ENCODE data around the gene SDR42E2. TPM values are rescaled to one million over a fixed set of nuclear protein-coding genes. Genes with fewer than 3 reads are reported as not detected.
"Not testable (repeated sequence)": the region's sequence is repeated elsewhere in the genome, so short reads cannot be mapped to it uniquely, and the experiment has no call there.

The SDR42E2 gene
- total RNA-seq, 1 donor from 2014 or later, result not detected

DNA sequence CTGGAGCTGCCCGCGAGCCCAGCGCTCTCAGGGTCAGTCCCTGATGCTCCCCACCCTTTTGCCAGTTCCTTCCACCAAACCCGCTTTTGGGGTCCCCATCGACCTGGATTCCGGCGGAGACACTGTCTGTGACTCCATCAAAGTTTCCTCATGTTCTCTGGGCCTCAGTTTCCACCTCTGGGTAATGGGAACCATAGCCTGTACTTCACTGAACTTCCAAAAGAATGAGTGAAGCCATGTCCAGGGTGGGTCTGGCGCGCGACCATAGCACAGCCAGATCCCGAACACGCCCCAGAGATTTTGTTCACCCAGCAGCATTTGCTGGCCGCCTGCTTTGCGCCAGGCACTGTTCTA lies 327 bp downstream of the SDR42E2 start:
- no peak for DNase-seq

DNA sequence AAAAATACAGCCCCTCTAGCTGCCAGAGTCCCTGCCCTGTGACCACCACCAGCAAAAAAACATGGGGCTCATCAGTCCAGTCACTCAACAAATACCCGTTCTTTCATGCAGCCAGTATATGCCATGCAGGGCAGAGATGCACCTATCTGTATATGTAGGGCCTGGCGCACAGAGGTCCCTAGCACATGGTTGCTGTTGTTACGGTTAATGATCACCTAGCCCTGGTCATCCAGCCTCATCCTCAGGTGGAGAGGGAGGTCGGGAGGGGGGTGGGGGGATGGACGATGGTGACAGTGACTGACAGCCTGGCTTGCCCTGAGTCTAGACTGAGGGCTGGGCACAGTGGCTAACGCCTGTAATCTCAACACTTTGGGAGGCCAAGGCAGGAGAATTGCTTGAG lies 1.5 kb downstream of the SDR42E2 start:
- no peak for DNase-seq

DNA sequence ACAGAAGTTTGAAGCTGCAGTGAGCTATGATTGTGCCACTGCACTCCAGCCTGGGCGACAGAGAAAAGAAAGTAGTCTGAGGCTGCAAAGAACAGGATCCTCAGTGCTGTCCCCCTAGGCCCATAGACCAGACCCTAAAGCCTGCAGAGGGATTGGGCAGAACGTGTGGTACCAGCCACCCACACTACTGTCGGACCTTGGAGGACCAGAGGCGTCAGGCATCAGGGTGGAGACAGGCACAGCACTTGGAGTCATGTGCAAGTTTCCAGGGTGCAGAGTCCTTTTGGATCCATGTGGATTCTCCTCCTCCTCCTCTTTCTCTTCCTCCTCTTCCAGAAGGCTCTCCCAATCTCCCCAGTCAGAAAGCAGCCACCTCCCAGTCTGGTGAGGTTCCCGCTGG lies 2.2 kb downstream of the SDR42E2 start:
- DNase-seq, result no peak

DNA sequence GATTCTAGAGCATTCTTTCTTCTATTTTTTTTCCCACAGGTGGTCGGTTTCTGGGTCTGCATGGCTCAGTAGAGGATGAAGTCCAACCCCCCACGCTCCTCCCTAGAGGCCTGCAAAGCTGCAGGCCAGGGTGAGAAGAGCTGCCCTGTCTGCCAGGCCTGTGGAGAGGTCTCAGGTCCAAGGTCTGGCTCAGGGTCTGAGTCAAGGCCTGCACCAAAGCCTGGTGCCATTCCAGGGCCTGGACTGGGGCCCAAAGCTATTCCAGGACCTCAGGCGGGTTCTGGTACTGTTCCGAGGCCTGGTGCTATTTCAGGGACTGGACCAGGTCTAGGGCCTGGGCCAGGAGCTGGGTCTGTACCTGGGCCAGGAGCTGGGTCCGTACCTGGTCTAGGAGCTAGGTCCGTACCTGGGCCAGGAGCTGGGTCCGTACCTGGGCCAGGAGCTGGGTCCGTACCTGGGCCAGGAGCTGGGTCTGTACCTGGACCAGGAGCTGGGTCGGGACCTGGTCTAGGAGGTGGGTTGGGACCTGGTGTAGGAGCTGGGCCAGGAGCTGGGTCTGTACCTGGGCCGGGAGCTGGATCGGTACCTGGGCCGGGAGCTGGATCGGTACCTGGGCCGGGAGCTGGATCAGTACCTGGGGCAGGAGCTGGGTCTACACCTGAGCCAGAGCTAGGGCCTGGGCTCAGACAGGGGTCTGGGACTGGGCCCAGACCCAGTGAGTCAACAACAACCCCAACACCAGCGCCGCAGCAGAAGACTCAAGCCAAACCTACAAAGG lies 3.4 kb downstream of the SDR42E2 start:
- DNase-seq, result no peak

DNA sequence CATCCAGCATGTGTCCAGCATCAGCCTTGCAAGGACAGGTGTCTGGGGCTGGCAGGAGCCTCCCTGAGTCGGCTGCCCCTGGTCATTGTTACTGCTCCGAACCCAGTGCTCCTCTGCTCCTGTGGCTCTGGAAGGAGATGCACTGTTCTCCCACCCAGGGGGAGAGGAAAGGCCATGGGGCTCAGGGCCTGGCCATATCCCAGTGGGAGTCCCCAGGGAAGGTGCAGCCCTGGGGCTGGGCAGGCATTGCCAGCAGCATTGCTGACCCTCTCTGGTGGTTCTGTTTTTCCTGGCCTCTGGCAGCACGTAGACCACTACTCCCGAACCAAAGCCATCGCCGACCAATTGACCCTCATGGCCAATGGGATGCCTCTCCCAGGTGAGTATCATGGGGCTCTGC lies 9.6 kb downstream of the SDR42E2 start:
- no peak for DNase-seq

DNA sequence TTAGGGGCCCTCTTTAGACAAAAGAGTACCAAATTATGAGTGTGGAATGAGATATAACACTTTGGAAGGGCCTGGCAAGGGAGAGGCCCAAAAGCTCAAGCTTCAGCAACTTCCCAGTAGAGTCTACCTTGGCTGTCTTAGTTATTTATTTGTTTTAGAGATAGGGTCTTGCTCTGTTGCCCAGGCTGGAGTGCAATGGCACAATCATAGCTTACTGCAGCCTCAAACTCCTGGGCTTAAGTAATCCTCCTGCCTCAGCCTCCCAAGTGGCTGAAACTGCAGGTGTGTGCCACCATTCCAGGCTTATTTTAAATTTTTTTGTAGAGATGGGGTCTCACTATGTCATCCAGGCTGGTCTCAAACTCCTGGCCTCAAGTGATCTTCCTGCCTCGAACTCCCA lies 10.3 kb downstream of the SDR42E2 start:
- not testable (repeated sequence) for DNase-seq

DNA sequence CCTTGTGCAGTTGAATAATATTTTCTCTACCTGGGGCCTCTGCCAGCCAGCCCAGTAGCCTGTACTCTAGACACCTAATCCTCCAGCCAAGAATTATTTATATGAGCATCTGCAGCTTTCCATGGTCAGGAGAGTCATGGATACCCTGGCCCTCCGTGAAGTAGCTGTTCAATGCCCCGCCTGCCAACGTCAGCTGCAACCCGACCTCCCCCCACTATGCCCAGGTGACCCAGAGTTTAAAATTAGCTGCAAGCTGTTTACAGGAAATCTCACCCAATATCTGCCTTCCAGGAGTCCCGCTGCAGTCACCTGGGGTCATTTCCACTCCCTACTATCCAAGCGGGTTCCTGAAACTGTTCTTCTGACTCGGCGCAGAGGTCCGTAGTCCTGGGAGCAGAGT lies 12.3 kb downstream of the SDR42E2 start:
- no peak for DNase-seq

DNA sequence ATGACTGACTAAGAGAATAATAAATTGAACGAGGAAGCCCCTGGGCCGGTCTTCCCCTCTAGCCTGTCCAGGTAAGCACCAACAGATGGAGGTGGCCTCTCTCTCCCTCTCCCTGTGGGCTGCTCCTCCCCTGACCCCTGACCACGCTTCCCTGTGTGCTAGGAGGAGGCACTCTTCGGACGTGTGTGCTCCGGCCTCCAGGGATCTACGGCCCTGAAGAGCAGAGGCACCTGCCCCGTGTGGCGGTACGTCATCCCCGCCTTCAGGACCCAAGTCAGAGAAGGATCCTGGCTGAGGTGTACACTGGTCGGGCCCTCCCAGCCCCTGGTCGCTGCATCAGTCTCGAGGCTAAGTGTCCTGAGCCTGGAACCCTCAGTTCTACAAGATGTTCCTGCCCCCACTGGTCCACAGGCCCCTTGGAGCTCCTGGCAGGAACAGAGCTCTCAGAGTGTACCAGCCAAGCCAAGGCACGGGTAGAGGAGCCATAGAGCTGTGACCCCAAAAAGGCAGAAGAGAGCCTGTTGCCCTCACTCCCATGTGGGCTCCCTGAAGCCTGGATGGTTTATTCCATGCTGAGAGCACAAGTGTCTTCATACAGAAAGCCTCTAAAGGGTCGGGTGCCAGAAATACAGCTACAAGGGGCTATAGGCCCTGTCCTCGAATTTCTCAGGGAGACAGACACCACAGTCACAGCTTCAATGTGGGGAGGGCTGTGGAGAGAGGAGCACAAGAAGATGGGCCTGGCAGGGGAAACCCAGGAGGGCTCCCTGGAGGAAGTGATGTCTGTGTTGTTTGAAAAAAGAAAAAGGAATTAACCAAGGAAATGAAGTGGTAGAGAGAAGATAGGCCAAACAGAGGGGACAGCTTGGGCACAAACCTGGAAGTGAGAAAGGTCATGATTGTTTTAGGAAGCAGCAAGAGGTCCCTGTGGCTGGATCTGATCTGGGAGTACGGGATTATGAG lies 15.9 kb downstream of the SDR42E2 start:
- DNase-seq, result no peak

DNA sequence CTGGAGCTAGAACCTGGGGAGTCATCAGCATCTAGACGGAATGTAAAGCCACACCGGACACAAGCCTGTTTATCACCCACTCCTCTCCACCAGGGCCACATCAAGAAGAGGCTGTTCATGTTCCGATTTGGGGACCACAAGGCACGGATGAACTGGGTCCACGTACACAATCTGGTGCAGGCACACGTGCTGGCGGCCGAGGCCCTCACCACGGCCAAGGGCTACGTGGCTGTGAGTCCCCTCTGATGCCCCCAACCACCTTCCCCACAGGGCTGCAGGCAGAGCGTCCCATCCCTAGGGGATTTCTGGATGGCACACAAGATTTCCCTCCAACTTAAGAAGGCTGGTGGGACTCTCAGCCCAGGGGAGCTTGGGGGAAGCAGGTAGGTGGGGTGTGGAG lies 19.1 kb downstream of the SDR42E2 start:
- DNase-seq, result no peak

DNA sequence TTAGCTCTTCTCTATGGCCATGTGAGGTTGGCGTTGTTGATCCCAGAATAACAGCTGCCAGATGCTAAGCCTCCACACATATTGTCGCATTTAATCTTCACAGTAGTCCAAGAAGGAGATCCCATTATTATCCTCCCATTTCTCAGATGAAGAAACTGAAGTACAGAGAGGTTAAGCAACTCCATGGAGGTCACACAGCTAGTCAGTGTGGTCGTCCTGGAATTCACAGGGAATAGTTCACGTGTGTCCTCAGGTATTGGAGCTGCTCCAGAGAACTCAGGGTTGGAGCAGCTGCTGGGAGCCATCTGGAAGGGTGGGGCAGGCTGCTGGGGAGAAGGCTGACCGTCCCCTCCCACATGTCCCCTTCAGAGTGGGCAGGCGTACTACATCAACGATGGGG lies 19.5 kb downstream of the SDR42E2 start:
- DNase-seq, result no peak

DNA sequence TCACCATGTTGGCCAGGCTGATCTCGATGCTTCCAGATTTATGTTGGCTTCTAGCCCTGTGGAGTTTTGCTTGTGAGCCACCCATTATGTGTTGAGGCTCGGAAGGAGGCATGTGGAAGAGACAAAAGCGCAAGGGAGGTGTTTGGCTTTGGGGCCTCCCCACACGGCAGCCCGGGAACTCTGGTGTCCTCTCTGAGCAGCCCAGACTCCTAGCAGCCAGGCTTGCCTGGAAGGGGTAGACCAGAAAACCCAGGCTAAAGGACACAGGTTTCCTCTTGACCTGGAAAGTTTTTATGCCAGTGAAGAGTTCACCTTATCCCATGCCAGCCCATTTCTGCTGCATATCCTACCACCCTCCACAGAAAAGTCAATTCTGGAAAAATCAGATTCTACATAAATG lies 21.0 kb downstream of the SDR42E2 start:
- DNase-seq, result no peak

DNA sequence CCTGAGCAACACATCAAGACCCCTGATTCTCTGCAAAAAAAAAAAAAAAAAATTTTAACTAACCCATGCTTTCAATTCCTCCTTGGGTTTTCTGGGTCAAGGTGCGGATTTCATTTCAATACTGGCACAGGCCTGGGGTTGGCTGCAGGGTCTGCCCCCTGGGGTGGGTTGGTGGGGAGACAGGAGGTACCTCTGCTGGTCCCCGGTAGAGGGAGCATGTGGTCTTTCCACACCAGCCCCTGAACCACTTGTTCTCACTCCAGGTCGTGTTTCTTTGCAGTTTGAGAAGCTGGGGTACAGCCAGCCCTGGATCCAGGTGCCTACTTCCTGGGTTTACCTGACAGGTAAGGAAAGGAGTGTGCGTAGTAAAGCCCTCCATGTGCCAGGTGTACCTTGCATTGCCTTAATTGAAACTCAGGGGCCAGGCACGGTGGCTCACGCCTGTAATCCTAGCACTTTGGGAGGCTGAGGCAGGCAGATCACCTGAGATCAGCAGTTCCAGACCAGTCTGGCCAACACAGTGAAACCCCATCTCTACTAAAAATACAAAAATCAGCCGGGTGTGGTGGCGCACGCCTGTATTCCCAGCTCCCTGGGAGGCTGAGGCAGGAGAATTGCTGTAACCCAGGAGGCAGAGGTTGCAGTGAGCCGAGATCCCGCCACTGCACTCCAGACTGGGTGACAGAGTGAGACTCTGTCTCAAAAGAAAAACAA lies 21.8 kb downstream of the SDR42E2 start:
- no peak for DNase-seq

DNA sequence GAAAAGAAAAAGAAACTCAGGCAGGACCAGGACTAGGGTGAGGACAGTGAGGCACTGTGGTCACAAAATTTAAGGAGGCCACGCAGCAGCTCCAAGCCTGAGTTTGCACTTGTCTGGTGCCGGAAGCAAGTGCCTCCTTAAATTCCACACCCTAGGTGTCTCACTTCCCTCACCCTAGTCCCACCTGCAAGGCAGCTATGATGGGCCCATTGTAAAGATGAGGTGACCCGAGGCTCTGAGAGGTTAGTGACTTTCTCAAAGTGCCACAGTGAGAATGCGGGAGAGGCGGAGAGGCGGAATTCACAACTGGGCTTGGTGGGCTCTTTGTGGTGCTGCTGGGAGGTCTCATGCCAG lies 22.3 kb downstream of the SDR42E2 start:
- no peak for DNase-seq

DNA sequence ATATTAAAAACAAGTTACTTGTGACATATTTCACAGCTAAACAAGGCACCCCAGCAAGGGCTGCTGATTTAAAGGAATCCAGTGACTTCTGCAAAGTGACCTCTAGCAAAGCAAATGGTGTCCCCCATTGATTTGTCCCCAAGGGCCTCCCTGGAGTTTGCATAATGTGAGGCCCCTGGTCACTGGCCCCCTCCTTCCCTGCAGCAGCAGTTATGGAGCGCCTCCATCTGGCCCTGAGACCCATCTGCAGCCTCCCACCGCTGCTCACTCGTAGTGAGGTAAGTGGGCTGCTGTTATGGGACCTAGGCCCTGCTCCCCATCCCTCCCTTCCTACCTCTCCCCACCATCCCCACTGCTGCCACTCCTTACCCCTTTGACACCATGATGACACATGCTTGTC lies 24.2 kb downstream of the SDR42E2 start:
- DNase-seq, result no peak

DNA sequence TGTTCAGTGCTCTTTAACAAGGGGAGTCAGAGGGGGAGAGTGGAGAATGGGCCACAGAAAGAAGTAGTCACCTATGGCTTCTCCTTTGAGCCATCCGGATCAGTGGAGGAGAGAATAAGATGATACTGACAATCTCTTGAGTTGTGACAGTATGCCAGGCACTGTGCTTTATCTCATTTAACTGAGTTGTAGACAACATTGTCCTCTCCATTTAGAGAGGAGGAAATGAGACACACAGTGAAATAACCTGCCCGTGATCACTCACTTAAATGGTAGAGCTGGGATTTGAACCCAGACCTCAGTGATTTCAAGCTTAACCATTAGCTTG lies 25.9 kb downstream of the SDR42E2 start:
- no peak for DNase-seq

DNA sequence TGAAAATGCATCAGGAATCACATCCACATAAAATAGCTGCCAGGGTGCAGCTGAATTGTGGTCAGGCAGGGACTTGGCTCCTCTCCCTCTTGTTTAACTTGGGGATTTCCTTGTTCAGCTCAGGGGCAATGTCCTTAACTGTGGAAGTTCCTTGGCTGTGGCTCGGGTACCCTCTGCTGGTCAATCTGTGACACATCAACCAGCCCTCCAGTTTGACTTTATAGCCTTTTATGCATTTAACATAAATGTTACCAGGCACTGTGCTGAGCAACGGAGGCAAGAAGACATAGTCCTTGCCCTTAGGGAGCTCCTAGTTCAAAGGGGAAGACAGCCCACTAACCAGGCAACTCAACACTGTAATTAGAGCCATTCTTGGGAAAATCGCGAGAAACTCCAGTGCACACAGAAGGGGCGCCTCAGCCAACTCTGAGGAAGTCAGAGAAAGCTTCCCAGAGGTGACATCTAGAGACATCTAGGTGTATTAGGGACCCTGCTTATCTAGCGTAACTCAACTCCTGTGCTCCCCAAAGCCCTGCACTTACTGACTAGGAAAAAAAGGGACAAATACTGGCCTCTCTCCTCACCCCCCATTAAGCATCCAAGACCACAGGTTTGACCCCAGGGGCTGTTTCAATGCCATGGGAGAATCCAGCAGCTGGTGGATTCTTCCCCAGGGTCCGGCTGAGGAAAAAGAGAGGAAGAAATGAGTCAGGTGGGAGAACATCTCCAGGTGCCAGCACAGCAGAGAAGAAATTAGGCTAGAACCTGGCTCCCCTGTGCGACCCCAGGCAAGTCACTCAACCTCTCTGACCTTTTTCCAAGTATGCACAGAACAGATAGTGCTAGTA lies 26.5 kb downstream of the SDR42E2 start:
- peak; percentile 86 for DNase-seq

DNA sequence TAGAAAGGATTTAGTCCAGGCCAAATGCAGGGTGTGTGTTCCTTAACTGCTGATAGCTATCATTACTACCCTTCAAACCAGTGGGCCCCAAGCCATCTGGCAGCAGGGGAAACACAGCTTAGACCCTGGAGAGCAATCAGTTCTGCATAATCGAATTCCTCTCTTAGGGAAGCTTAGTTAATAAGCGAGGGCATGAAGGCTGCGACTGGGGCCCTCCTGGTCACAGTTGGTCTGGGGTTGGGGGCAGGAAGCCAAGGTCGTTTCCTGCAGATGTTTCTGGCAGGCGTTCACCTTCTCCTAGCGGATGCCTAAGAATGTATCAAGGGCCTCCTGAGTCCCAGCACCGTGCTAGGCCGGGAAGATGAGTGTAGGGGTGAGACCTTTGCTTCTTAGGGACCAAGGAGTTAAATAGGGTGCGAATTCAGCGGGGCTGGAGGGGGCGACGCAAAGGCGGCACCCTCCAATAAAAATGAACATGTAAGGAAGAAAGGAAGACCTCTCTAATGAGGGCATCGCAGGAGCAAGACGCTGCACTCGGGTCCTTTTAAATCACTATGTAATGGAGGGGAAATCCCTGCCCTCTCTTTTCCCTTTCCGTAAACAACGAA lies 27.3 kb downstream of the SDR42E2 start:
- peak; percentile 34 for DNase-seq

DNA sequence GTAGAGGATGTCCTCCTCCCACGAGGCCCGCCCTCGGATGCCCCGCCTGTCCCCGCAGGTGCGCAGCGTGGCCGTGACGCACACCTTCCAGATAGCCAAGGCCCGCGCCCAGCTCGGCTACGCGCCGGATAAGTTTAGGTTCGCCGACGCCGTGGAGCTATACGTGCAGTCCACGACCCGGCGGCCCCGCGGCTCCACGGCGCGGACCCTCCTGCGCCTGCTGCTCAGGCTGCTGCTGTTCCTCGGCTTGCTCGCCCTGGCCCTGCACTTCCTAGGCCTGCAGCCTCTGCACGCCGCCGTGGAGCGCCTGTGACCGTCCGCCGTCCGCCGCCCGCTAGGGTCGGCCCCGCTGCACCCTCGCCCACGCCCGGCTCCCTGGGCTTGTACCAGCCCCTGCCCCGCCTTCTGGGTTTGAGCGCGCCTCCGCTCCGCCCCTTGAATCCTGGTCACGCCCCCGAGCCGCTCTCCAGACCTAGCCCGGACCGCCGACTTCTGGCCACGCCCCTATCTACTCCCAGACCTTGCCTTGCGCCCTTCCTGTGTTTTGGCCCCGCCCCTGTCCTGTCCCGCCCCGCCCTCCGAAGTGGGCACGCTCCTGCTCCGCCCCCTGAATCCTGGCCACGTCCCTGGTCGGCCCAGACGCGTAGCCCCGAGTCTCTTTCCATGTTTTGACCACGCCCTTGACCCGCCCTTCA lies 27.9 kb downstream of the SDR42E2 start:
- DNase-seq, result peak; percentile 100

DNA sequence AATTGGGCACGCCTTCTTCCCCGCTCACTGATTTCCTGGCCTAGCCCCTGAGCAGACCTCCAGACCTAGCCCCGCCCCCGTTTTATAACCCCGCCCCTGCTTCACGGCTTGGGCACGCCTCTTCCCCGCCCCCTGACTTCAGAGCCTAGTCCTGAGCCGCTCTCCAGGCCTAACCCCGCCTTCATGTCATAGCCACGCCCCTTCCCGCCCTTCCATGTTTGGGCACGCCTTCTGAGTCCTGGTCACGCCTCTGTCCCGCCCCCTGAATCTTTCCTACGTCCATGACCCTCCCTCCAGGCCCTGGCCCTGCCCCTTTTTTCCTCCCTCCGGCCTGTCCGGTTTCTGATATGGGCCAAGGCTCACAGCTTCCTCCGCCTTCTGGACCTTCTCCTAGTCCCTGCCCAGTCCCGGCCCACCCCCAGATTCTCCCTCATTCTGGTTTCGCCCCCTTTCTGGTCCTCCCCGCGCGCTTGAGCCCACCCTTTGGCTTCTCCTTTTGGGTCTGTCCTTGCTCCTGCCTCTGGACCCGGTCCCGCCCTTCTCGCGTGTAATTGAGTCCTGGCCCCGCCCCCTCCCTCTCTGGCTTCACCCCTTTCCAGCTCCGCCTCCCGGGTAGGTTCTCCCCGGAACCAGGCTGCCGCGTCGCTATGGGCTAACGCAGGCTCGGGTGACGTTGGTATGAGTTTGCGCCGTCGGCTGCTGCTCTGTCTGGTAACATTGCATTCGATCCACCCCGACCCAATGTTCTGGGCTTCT lies 28.6 kb downstream of the SDR42E2 start:
- DNase-seq, result peak; percentile 99

DNA sequence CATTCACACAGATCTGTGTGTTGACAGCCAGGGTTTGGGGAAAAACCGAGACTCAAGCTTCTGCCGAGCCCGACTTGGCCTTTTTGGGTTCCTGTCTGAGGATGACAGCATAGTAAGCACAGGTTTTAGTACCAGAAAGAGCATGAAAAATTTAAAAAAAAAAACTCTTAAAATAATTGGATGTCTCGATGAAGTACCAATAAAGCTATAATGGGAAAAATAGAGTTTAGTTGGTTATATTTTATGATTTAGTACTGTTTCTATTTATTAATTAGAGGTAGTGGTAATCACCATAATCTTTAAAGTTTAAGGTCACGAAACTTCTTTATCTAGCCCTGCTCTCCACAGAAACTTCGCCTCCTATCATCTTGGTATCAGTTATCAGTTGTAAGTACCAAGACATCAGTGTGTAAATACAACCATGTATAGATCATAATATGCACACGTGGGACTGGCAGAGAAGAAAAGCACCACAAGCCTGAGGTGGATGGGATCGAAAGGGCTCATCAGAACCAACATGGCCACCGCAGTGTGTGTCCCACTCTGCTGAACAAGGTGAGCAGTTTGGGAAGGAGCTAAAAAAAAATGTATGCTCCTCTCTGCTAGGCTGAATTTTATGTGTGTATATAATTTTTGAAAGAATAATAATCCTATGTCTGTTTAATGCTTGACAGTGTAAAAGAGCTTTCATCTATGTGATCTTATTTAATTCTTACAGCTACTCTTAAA lies 29.4 kb downstream of the SDR42E2 start:
- peak; percentile 61 for DNase-seq

All from tongue (tissue), 2 donors.